ENCODE data around the gene FOS.
"Not testable (repeated sequence)": the region's sequence is repeated elsewhere in the genome, so short reads cannot be mapped to it uniquely, and the experiment has no call there.

The FOS gene

GRCh38 chr14:75295491-75296345, 17.1 kb downstream of the FOS start:
- peak; percentile 56 for DNase-seq

GRCh38 chr14:75297411-75298040, 18.9 kb downstream of the FOS start:
- DNase-seq = no peak

- DNase-seq = no peak
Measured at GRCh38 chr14:75298187-75298965, 19.7 kb downstream of the FOS start.

GRCh38 chr14:75299059-75299458, 20.4 kb downstream of the FOS start:
- no peak for DNase-seq

- DNase-seq = no peak
Measured at GRCh38 chr14:75299576-75299975, 20.9 kb downstream of the FOS start.

- DNase-seq = no peak
Measured at GRCh38 chr14:75301666-75302325, 23.2 kb downstream of the FOS start.

- DNase-seq = peak; percentile 42
Measured at GRCh38 chr14:75303381-75303789, 24.8 kb downstream of the FOS start.

GRCh38 chr14:75306410-75306809, 27.8 kb downstream of the FOS start:
- DNase-seq = not testable (repeated sequence)

GRCh38 chr14:75306927-75307699, 28.5 kb downstream of the FOS start:
- no peak for DNase-seq

- peak; percentile 32 for DNase-seq
Measured at GRCh38 chr14:75307700-75308379, 29.2 kb downstream of the FOS start.

- DNase-seq = not testable (repeated sequence)
Measured at GRCh38 chr14:75308991-75309390, 30.4 kb downstream of the FOS start.

- DNase-seq = not testable (repeated sequence)
Measured at GRCh38 chr14:75309561-75309960, 30.9 kb downstream of the FOS start.

GRCh38 chr14:75310295-75311111, 31.9 kb downstream of the FOS start:
- DNase-seq = no peak

- DNase-seq = no peak
Measured at GRCh38 chr14:75311356-75311755, 32.7 kb downstream of the FOS start.

- no peak for DNase-seq
Measured at GRCh38 chr14:75312341-75312740, 33.7 kb downstream of the FOS start.

- DNase-seq = no peak
Measured at GRCh38 chr14:75313294-75313693, 34.7 kb downstream of the FOS start.

GRCh38 chr14:75315144-75315543, 36.5 kb downstream of the FOS start:
- no peak for DNase-seq

- no peak for DNase-seq
Measured at GRCh38 chr14:75317148-75317547, 38.5 kb downstream of the FOS start.

- DNase-seq = no peak
Measured at GRCh38 chr14:75318353-75318752, 39.7 kb downstream of the FOS start.

GRCh38 chr14:75319021-75319420, 40.4 kb downstream of the FOS start:
- no peak for DNase-seq

GRCh38 chr14:75320196-75320595, 41.6 kb downstream of the FOS start:
- no peak for DNase-seq

Measured in 8988T (cell line).